Upper lobe of right lung (tissue), 1 donor: ENCODE results near the gene BBS2. TPM values are rescaled to one million over a fixed set of nuclear protein-coding genes. Genes with fewer than 3 reads are reported as not detected.

ENCODE experiments used
- ATAC-seq: fragments of 200-7000 bp; cut with Tn5 transposase; one replicate; pipeline ENCODE4 v1.9.1; 2020; ENCODE audit warnings: mild to moderate bottlenecking, moderate library complexity
- DNase-seq: peaks from one replicate; pipeline ENCODE4 v3.0.0-alpha.2; 2020
- H3K27ac ChIP-seq: fragments of 200-600 bp; one replicate; pipeline ENCODE4 v1.8.0; 2022
- H3K27me3 ChIP-seq: fragments of 200-600 bp; one replicate; pipeline ENCODE4 v1.8.0; 2022; ENCODE audit warnings: mild to moderate bottlenecking
- H3K36me3 ChIP-seq: fragments of 200-600 bp; one replicate; pipeline ENCODE4 v1.8.0; 2022
- H3K4me1 ChIP-seq: fragments of 200-600 bp; one replicate; pipeline ENCODE4 v1.8.0; 2022
- H3K4me3 ChIP-seq: fragments of 200-600 bp; one replicate; pipeline ENCODE4 v1.8.0; 2022; ENCODE audit warnings: mild to moderate bottlenecking
- H3K9me3 ChIP-seq: fragments of 200-600 bp; one replicate; pipeline ENCODE4 v1.8.0; 2022
- CTCF ChIP-seq: fragments of 200-600 bp; IDR thresholded peaks from one replicate; pipeline ENCODE4 v1.8.0; 2022; ENCODE audit warnings: antibody characterized with exemption
- intact Hi-C: fragments of 100-400 bp; cut with DNase I; formaldehyde crosslinking; loops from one replicate; pipeline ENCODE4 v1.11.0; 2022
- total RNA-seq: library from RNA; stranded (reverse); fragmentation: NEBNext Ultra II Directional; extraction: Animal tissue kit (Norgen Biotek cat#: 25700); gene quantifications from one replicate; pipeline ENCODE4 v1.2.1, GENCODE V29; 2021
- donor health status: DM: no; HTN: yes; CAD: no; lungs with severe emphysema.

The BBS2 gene
- total RNA-seq, 1 donor from 2014 or later, result 29.5 TPM

GRCh38 chr16:56481468-56482122 lies 38.2 kb downstream of the BBS2 start:
- DNase-seq (no peak), ATAC-seq (no peak)
- intact Hi-C loops, result no loop called here
- H3K27ac ChIP-seq, result no peak overlapping the region
- H3K4me1 ChIP-seq, result no peaks in the 10 kb centered on the region
- no peak for TF ChIP-seq CTCF
- no peaks in the 10 kb centered on the region for H3K27me3 ChIP-seq
- H3K4me3 ChIP-seq, result no peak overlapping the region
- no peaks in the 10 kb centered on the region for H3K9me3 ChIP-seq
- peaks cover 86% of the 10 kb centered on the region for H3K36me3 ChIP-seq

GRCh38 chr16:56480776-56481467 lies 38.9 kb downstream of the BBS2 start:
- intact Hi-C loops, result no loop called here
- no peak for TF ChIP-seq CTCF
- ATAC-seq (no peak), DNase-seq (no peak)
- H3K9me3 ChIP-seq, result no peaks in the 10 kb centered on the region
- no peaks in the 10 kb centered on the region for H3K27me3 ChIP-seq
- peaks cover 89% of the 10 kb centered on the region for H3K36me3 ChIP-seq
- no peak overlapping the region for H3K4me3 ChIP-seq
- H3K27ac ChIP-seq, result no peak overlapping the region
- H3K4me1 ChIP-seq, result no peaks in the 10 kb centered on the region

GRCh38 chr16:56479469-56479868 lies 40.4 kb downstream of the BBS2 start:
- DNase-seq (no peak), ATAC-seq (no peak)
- Histone ChIP-seq H3K36me3 (peaks cover 89% of the 10 kb centered on the region), H3K4me1 (no peaks in the 10 kb centered on the region), H3K27me3 (no peaks in the 10 kb centered on the region), H3K27ac (no peak overlapping the region), H3K9me3 (no peaks in the 10 kb centered on the region), H3K4me3 (no peak overlapping the region)
- TF ChIP-seq CTCF, result no peak
- intact Hi-C loops, result no loop called here

- Histone ChIP-seq H3K27ac (no peak overlapping the region), H3K4me3 (no peak overlapping the region), H3K27me3 (no peaks in the 10 kb centered on the region), H3K36me3 (peaks cover 89% of the 10 kb centered on the region), H3K9me3 (no peaks in the 10 kb centered on the region), H3K4me1 (no peaks in the 10 kb centered on the region)
- no peak for TF ChIP-seq CTCF
- no peak for ATAC-seq
- intact Hi-C loops, result no loop called here
- no peak for DNase-seq
These were observed 41.4 kb downstream of the BBS2 start for GRCh38 chr16:56478281-56479049.

GRCh38 chr16:56477096-56477878 lies 42.5 kb downstream of the BBS2 start:
- Histone ChIP-seq H3K27ac (no peak overlapping the region), H3K4me3 (no peak overlapping the region), H3K36me3 (peaks cover 92% of the 10 kb centered on the region), H3K9me3 (no peaks in the 10 kb centered on the region), H3K4me1 (no peaks in the 10 kb centered on the region), H3K27me3 (no peaks in the 10 kb centered on the region)
- ATAC-seq, result peak; percentile 64
- intact Hi-C loops, result no loop called here
- TF ChIP-seq CTCF, result no peak
- no peak for DNase-seq
